SU-DHL-6 (cell line): ENCODE data around the gene GAS5.

Experiments
- H2AFZ ChIP-seq: fragments of 200-600 bp; sonication (generic); 2 replicates; pipeline ENCODE4 v1.6.1; 2014; ENCODE audit warnings: low read depth, mild to moderate bottlenecking, moderate library complexity, mixed read lengths, antibody characterized with exemption, low read length; ENCODE audit not compliant: severe bottlenecking
- H3F3A ChIP-seq: fragments of 200-600 bp; shearing (Covaris generic); 2 replicates; pipeline ENCODE4 v1.6.0; 2016; ENCODE audit warnings: antibody characterized with exemption, mild to moderate bottlenecking; ENCODE audit not compliant: insufficient read depth
- H3K27ac ChIP-seq: fragments of 200-600 bp; sonication (generic); 2 replicates; pipeline ENCODE4 v1.5.1; 2016; ENCODE audit warnings: low read depth, mild to moderate bottlenecking, low read length, moderate library complexity, mixed read lengths
- H3K27me3 ChIP-seq: fragments of 200-600 bp; sonication (generic), shearing (Covaris generic); 2 replicates; pipeline ENCODE4 v1.6.0; 2014; ENCODE audit warnings: mild to moderate bottlenecking, low read length
- H3K36me3 ChIP-seq: fragments of 200-600 bp; sonication (generic); 2 replicates; pipeline ENCODE4 v1.6.1; 2014; ENCODE audit warnings: mild to moderate bottlenecking, low read length, mixed read lengths
- H3K4me2 ChIP-seq: fragments of 300-600, 200-600 bp; shearing (Covaris generic), sonication (generic); 2 replicates; pipeline ENCODE4 v1.6.0; 2014; ENCODE audit warnings: low read length, low read depth, mild to moderate bottlenecking; ENCODE audit not compliant: poor library complexity, severe bottlenecking
- H3K4me3 ChIP-seq: fragments of 200-600 bp; sonication (generic); 2 replicates; pipeline ENCODE4 v1.5.1; 2014; ENCODE audit warnings: antibody characterized with exemption, low read length, mild to moderate bottlenecking, mixed read lengths; ENCODE audit not compliant: insufficient read depth, poor library complexity, severe bottlenecking
- H3K79me2 ChIP-seq: fragments of 200-600 bp; sonication (generic); 2 replicates; pipeline ENCODE4 v1.6.1; 2014; ENCODE audit warnings: mild to moderate bottlenecking, low read length, moderate library complexity; ENCODE audit not compliant: insufficient read depth
- H3K9ac ChIP-seq: fragments of 200-600 bp; sonication (generic); 2 replicates; pipeline ENCODE4 v1.7.0; 2014; ENCODE audit warnings: mild to moderate bottlenecking, low read length
- H3K9me2 ChIP-seq: fragments of 200-600 bp; sonication (generic); replicated peaks from 2 replicates; pipeline ENCODE4 v1.6.1; 2014; ENCODE audit warnings: low read length; ENCODE audit not compliant: insufficient read depth
- H3K9me3 ChIP-seq: fragments of 200-600 bp; sonication (generic); 2 replicates; pipeline ENCODE4 v1.6.1; 2014; ENCODE audit warnings: low read length, mixed read lengths; ENCODE audit not compliant: insufficient read depth
- H4K20me1 ChIP-seq: fragments of 200-600 bp; sonication (generic); 2 replicates; pipeline ENCODE4 v1.6.1; 2014; ENCODE audit warnings: low read depth, mild to moderate bottlenecking, antibody characterized with exemption, low read length, moderate library complexity, mixed read lengths
- CTCF ChIP-seq: fragments of 200-600 bp; sonication (generic); IDR thresholded peaks from one replicate; pipeline ENCODE4 v1.5.1; 2017; ENCODE audit warnings: antibody characterized with exemption, mild to moderate bottlenecking, low read length, moderate library complexity; ENCODE audit not compliant: insufficient read depth, poor library complexity, severe bottlenecking
- EZH2phosphoT487 ChIP-seq: fragments of 200-600 bp; sonication (generic), shearing (Covaris generic); conservative IDR thresholded peaks from 2 replicates; pipeline ENCODE4 v1.6.1; 2018; ENCODE audit warnings: mild to moderate bottlenecking, antibody characterized with exemption, low read length, moderate library complexity, mixed read lengths

GAS5 gene

GRCh38 chr1:173856014-173856413 lies 11.8 kb downstream of the GAS5 start:
- Histone ChIP-seq H3K4me3 (no peak overlapping the region), H2AFZ (no peak overlapping the region), H3K27ac (no peak overlapping the region), H3K9me2 (no peaks in the 10 kb centered on the region), H3K36me3 (peaks cover 34% of the 10 kb centered on the region), H3K4me2 (no peak overlapping the region), H3K79me2 (no peaks in the 10 kb centered on the region), H3F3A (peaks cover 38% of the 10 kb centered on the region), H3K9me3 (no peaks in the 10 kb centered on the region), H3K27me3 (no peaks in the 10 kb centered on the region), H4K20me1 (no peaks in the 10 kb centered on the region), H3K9ac (no peak overlapping the region)
- TF ChIP-seq EZH2phosphoT487 (no peak), CTCF (no peak)

DNA sequence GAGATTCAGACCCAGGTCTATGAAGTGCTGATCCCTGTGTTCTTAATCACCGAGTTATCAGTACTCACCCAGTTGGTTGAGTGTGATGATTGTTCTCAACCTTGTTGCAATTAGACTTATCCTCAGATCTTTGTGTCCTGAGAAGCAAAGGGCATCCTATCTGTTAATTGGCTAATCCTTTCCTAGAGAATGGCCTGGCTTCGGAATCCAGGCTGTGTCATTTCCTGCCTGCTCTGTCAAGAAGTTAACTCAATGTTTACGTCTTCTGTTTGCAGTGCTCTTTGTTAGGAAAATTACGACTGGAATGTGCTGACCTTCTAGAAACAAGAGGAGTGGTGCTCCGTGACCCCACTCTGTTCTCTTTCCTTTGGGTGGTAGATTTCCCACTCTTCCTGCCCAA lies 14.7 kb downstream of the GAS5 start:
- TF ChIP-seq CTCF (no peak), EZH2phosphoT487 (no peak)
- Histone ChIP-seq H3K36me3 (peaks cover 27% of the 10 kb centered on the region; the same call in 1 of the 2 replicates), H3K27me3 (no peaks in the 10 kb centered on the region), H3K79me2 (no peaks in the 10 kb centered on the region), H3F3A (peaks cover 31% of the 10 kb centered on the region), H3K4me2 (no peak overlapping the region), H4K20me1 (no peaks in the 10 kb centered on the region), H3K9me2 (no peaks in the 10 kb centered on the region), H3K9ac (no peak overlapping the region), H3K4me3 (no peak overlapping the region), H3K27ac (no peak overlapping the region), H3K9me3 (no peaks in the 10 kb centered on the region), H2AFZ (no peak overlapping the region)

GRCh38 chr1:173852105-173852504 lies 15.7 kb downstream of the GAS5 start:
- Histone ChIP-seq H3K4me3 (no peak overlapping the region), H3F3A (peaks cover 21% of the 10 kb centered on the region; the same call in 1 of the 2 replicates), H3K9me2 (no peaks in the 10 kb centered on the region), H3K79me2 (no peaks in the 10 kb centered on the region), H3K27me3 (no peaks in the 10 kb centered on the region), H3K27ac (no peak overlapping the region), H4K20me1 (no peaks in the 10 kb centered on the region), H3K9me3 (no peaks in the 10 kb centered on the region), H3K4me2 (no peak overlapping the region), H2AFZ (no peak overlapping the region), H3K36me3 (peaks cover 19% of the 10 kb centered on the region; the same call in 1 of the 2 replicates), H3K9ac (no peak overlapping the region)
- no peak for TF ChIP-seq CTCF
- no peak for TF ChIP-seq EZH2phosphoT487

DNA sequence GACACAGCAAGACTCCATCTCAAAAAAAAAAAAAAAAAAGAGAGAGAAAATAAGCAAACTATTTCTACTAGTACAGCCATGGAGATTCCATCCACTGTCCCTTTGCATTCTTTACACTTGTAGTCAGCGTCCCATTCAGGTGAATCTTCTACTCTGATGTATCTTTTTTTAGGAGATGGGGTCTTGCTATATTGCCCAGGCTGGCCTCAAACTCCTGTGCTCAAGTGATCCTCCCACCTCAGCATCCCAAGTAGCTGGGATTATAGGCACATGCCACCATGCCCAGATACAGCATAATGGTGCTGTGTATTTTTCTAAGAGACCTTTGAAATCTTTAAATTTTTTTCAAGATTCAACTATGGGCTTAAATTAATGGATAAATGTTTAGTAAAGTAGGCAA lies 35.0 kb downstream of the GAS5 start:
- Histone ChIP-seq H3K9me3 (no peaks in the 10 kb centered on the region), H2AFZ (no peak overlapping the region), H3K27me3 (no peaks in the 10 kb centered on the region), H3K36me3 (peaks cover 30% of the 10 kb centered on the region), H3K4me2 (no peak overlapping the region), H3K79me2 (no peaks in the 10 kb centered on the region), H3K9ac (no peak overlapping the region), H4K20me1 (no peaks in the 10 kb centered on the region), H3F3A (no peaks in the 10 kb centered on the region; the same call in 1 of the 2 replicates), H3K9me2 (no peaks in the 10 kb centered on the region), H3K4me3 (no peak overlapping the region), H3K27ac (no peak overlapping the region)
- TF ChIP-seq CTCF = no peak
- TF ChIP-seq EZH2phosphoT487 = no peak
